ENCODE measurements around the gene PHF2. TPM values are rescaled to one million over a fixed set of nuclear protein-coding genes. Genes with fewer than 3 reads are reported as not detected.

The PHF2 gene
- total and polyA plus RNA-seq, 2 of the 4 experiments (the other 2 are of a cell fraction), result 5.9 to 9.5 TPM

DNA sequence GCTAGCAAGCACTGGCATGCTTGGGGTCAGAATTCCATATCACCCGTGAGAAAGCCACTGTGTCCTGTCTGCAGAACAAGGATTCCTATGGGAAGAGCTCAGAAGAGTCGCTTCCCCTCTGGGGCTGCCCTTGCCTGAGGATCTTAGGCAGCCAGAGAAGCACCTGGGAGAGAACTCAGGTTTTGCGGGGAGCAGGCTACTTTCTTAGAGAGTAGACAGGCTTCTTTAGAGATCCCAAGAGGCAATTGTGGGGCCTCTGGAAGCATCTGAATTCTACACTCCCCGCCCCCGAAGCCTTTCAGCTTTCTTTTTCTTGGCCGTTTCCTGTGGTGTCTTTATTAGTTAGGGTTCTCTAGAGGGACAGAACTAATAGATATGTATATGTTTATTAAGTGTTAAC lies 40.9 kb downstream of the PHF2 start:
- Histone ChIP-seq H3K9ac (ENCODE audit: low read depth, low read length) (no peak overlapping the region), H2AFZ (replicated peaks; ENCODE audit: low read length, poor library complexity) (no peak overlapping the region), H3K4me1 (ENCODE audit: control insufficient read depth, insufficient read depth, low read length) (peaks cover 1% of the 10 kb centered on the region; the same call in 1 of the 2 replicates), H2BK20ac (ENCODE audit: low read depth, low read length) (no peak overlapping the region), H3K18ac (ENCODE audit: low read depth, low read length) (no peak overlapping the region), H4K91ac (ENCODE audit: insufficient read depth, low read depth, low read length) (no peak overlapping the region), H2BK120ac (ENCODE audit: low read depth, low read length) (no peak overlapping the region), H3K27ac (ENCODE audit: insufficient read depth, low read length) (no peak overlapping the region), H3K4me3 (ENCODE audit: insufficient read depth, low read depth, low read length) (no peak overlapping the region), H3K4me2 (ENCODE audit: low read depth, low read length) (no peak overlapping the region), H2BK15ac (ENCODE audit: low read depth, low read length) (no peak overlapping the region), H3K9me1 (ENCODE audit: insufficient read depth, low read length) (peaks cover 21% of the 10 kb centered on the region), H2AK9ac (replicated peaks; ENCODE audit: low read depth, low read length, poor library complexity) (no peak overlapping the region), H2BK5ac (ENCODE audit: low read depth, low read length, poor library complexity, severe bottlenecking) (no peak overlapping the region), H3K23ac (ENCODE audit: low read depth, low read length) (no peak overlapping the region), H3K79me1 (ENCODE audit: low read depth in 1 of 2, low read length in 2 of 2) (peaks cover 44 to 76% of the 10 kb centered on the region in 2 experiments), H3K14ac (replicated peaks; ENCODE audit: low read depth, low read length) (no peak overlapping the region), H3K9me3 (ENCODE audit: control insufficient read depth, insufficient read depth, low read length) (no peaks in the 10 kb centered on the region), H4K8ac (ENCODE audit: low read depth in 2 of 2, low read length in 2 of 2) (no peak overlapping the region), H3K56ac (ENCODE audit: extremely low read depth, insufficient read depth, low read length) (no peak overlapping the region), H3K27me3 (ENCODE audit: control insufficient read depth, insufficient read depth, low read length) (no peaks in the 10 kb centered on the region), H3K36me3 (ENCODE audit: control insufficient read depth, insufficient read depth, low read length) (no peaks in the 10 kb centered on the region), H3K4ac (ENCODE audit: low read depth, low read length) (no peak overlapping the region), H4K20me1 (ENCODE audit: insufficient read depth, low read length) (peaks cover 80% of the 10 kb centered on the region), H2AK5ac (ENCODE audit: low read depth, low read length) (no peak overlapping the region), H4K5ac (ENCODE audit: low read depth, low read length) (no peak overlapping the region)
- dilution Hi-C loops (cut with HindIII; ENCODE audit: low sequenced_read_pairs, unreplicated experiment) (no loop called here), in situ Hi-C loops (cut with MboI; ENCODE audit: low sequenced_read_pairs) (no loop called here), intact Hi-C loops (cut with micrococcal nuclease) (no loop called here)
- no TSS peak for BruUV-seq (replicated peaks)
- WGBS, 2 experiments (ENCODE audit: extremely low coverage in 2 of 2, insufficient read length in 1 of 2), result no CpG with 5 or more reads among the region's 6 CpGs
- ATAC-seq (ENCODE audit: low read depth) (peak; percentile 18; the same call in 1 of the 2 replicates), DNase-seq (no peak)
- CTCF ChIA-PET, result no interaction called here
- no peak for TF ChIP-seq NFE2L2 (IDR thresholded peaks at IDR 0.05; ENCODE audit: low read depth, low read length)
- TF ChIP-seq, protein P1, sequence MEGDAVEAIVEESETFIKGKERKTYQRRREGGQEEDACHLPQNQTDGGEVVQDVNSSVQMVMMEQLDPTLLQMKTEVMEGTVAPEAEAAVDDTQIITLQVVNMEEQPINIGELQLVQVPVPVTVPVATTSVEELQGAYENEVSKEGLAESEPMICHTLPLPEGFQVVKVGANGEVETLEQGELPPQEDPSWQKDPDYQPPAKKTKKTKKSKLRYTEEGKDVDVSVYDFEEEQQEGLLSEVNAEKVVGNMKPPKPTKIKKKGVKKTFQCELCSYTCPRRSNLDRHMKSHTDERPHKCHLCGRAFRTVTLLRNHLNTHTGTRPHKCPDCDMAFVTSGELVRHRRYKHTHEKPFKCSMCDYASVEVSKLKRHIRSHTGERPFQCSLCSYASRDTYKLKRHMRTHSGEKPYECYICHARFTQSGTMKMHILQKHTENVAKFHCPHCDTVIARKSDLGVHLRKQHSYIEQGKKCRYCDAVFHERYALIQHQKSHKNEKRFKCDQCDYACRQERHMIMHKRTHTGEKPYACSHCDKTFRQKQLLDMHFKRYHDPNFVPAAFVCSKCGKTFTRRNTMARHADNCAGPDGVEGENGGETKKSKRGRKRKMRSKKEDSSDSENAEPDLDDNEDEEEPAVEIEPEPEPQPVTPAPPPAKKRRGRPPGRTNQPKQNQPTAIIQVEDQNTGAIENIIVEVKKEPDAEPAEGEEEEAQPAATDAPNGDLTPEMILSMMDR (conservative IDR thresholded peaks at IDR 0.05; ENCODE audit: low read depth, low read length), result no peak
- TF ChIP-seq RFX5 (IDR thresholded peaks at IDR 0.05; ENCODE audit: low read depth, low read length), result no peak
- no peak for TF ChIP-seq RAD21 (IDR thresholded peaks at IDR 0.05; ENCODE audit: low read length)
- TF ChIP-seq MAFK (IDR thresholded peaks at IDR 0.05; ENCODE audit: low read depth, low read length), result no peak
- POLR2A ChIA-PET (ENCODE audit: unreplicated experiment), result no interaction called here
